Measurements from ENCODE around the gene USP10. TPM values are rescaled to one million over a fixed set of nuclear protein-coding genes. Genes with fewer than 3 reads are reported as not detected.

The USP10 gene
- total and polyA plus RNA-seq, 2 donors (not counting 3 experiments of a cell fraction or from before 2014, with no cell fraction given): 84.0 to 115 TPM

DNA sequence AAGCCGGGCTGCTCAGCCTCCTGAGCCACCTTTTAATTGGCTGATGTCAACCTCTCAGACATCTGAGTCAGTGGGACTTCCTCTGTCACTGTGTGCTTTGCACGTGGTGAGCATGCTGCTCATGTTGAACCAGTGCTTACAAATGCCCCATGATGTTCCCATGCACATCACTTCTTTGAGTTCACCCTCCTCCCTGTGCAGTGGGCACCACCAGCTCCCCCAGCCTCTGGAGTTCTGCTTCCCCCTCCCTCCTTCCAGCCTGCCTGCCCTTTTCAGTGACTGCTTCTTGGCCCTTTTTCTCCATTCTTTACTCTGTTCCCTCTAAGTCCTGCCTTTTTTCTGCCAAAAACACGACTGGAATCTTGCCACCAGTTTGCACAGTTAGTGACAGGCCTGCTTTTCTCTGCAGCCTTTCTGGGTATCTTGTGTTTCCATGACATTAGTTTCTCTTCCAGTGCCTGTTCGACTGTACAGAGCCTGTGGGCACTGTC lies 41.6 kb downstream of the USP10 start:
- BruUV-seq (replicated peaks): no TSS peak
- POLR2A ChIA-PET: no interaction called here
- no peak for DNase-seq (ENCODE audit: low read depth, low spot score)
- H3K9ac ChIP-seq (replicated peaks; ENCODE audit: extremely low read depth, insufficient read depth, low read length): no peak overlapping the region
- no peak overlapping the region for H3K27ac ChIP-seq (ENCODE audit: insufficient read depth, low read depth, low read length)
- dilution Hi-C loops (cut with MboI; ENCODE audit: extremely low pct_ligation_motif_present, low sequenced_read_pairs): no loop called here
- CTCF ChIA-PET: interaction anchor here (0.8 to 6.6 kb wide), 6 partner anchors 12 to 230 kb away, joined by 3 to 148 read pairs (median 68); no protein-coding TSS in a partner anchor
- H4K20me1 ChIP-seq (replicated peaks; ENCODE audit: control insufficient read depth, extremely low read depth, insufficient read depth, low read length): peaks cover 5% of the 10 kb centered on the region
- TF ChIP-seq, protein P1, sequence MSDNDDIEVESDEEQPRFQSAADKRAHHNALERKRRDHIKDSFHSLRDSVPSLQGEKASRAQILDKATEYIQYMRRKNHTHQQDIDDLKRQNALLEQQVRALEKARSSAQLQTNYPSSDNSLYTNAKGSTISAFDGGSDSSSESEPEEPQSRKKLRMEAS (IDR thresholded peaks at IDR 0.05; ENCODE audit: insufficient read depth, insufficient read length): peak; percentile 72
- TF ChIP-seq, protein P2, sequence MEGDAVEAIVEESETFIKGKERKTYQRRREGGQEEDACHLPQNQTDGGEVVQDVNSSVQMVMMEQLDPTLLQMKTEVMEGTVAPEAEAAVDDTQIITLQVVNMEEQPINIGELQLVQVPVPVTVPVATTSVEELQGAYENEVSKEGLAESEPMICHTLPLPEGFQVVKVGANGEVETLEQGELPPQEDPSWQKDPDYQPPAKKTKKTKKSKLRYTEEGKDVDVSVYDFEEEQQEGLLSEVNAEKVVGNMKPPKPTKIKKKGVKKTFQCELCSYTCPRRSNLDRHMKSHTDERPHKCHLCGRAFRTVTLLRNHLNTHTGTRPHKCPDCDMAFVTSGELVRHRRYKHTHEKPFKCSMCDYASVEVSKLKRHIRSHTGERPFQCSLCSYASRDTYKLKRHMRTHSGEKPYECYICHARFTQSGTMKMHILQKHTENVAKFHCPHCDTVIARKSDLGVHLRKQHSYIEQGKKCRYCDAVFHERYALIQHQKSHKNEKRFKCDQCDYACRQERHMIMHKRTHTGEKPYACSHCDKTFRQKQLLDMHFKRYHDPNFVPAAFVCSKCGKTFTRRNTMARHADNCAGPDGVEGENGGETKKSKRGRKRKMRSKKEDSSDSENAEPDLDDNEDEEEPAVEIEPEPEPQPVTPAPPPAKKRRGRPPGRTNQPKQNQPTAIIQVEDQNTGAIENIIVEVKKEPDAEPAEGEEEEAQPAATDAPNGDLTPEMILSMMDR (IDR thresholded peaks at IDR 0.05; ENCODE audit: extremely low read depth in 1 of 2, insufficient read depth in 1 of 2, low read depth in 1 of 2, low read length in 2 of 2): no peak
- TF ChIP-seq JUN (IDR thresholded peaks at IDR 0.05; ENCODE audit: borderline replicate concordance, insufficient read depth, insufficient read length, low read depth): no peak
- TF ChIP-seq FOS (IDR thresholded peaks at IDR 0.05; ENCODE audit: borderline replicate concordance, insufficient read depth, low read length): peak; percentile 42
- TF ChIP-seq EZH2 (IDR thresholded peaks at IDR 0.05; ENCODE audit: borderline replicate concordance, low read depth, low read length, severe bottlenecking): no peak
- H3K4me1 ChIP-seq (ENCODE audit: control insufficient read depth, extremely low read depth, insufficient read depth, low read length): peaks cover 28% of the 10 kb centered on the region
- no peaks in the 10 kb centered on the region for H3K27me3 ChIP-seq (ENCODE audit: control insufficient read depth in 2 of 2, insufficient read depth in 2 of 2, low read length in 2 of 2)
- H3K79me2 ChIP-seq (ENCODE audit: control insufficient read depth, insufficient read depth, low read length): peaks cover 79% of the 10 kb centered on the region
- peaks cover 2 to 3% of the 10 kb centered on the region in 2 experiments for H3K36me3 ChIP-seq (ENCODE audit: control insufficient read depth in 2 of 2, extremely low read depth in 1 of 2, insufficient read depth in 2 of 2, low read length in 2 of 2)
- H3K4me2 ChIP-seq (ENCODE audit: insufficient read depth, low read length): no peak overlapping the region
- H3K9me1 ChIP-seq (replicated peaks; ENCODE audit: control insufficient read depth, extremely low read depth, insufficient read depth, low read length): no peaks in the 10 kb centered on the region
- H3K4me3 ChIP-seq (replicated peaks in 1 of 3; ENCODE audit: insufficient read depth in 1 of 3, low read depth in 1 of 3, low read length in 3 of 3): no peak overlapping the region
- no peaks in the 10 kb centered on the region for H3K9me3 ChIP-seq (replicated peaks; ENCODE audit: control insufficient read depth, insufficient read depth, low read length)
- no peak overlapping the region for H2AFZ ChIP-seq (ENCODE audit: low read depth, low read length)
- intact Hi-C loops (cut with micrococcal nuclease): no loop called here
- FAIRE-seq: peak; percentile 48

All from endothelial cell of umbilical vein (primary cell).